WTC11 (cell line): ENCODE measurements around the gene OSMR.

Experiments
- CBFB ChIP-seq: sonication (generic); formaldehyde crosslinking; IDR thresholded peaks from 2 replicates; pipeline ENCODE4 v1.8.1; 2022; ENCODE audit warnings: mild to moderate bottlenecking, low read depth, missing genetic modification reagents
- IRF2 ChIP-seq: sonication (generic); formaldehyde crosslinking; IDR thresholded peaks from 2 replicates; pipeline ENCODE4 v1.8.0; 2022; ENCODE audit warnings: low read depth, missing genetic modification reagents, borderline replicate concordance
- JUN ChIP-seq: sonication (generic); formaldehyde crosslinking; IDR thresholded peaks from 2 replicates; pipeline ENCODE4 v1.8.0; 2023; ENCODE audit warnings: mild to moderate bottlenecking, missing genetic modification reagents
- NR3C1 ChIP-seq: sonication (generic); formaldehyde crosslinking; conservative IDR thresholded peaks from 2 replicates; pipeline ENCODE4 v1.8.1; 2023; ENCODE audit warnings: low read depth, mild to moderate bottlenecking, missing genetic modification reagents
- RELA ChIP-seq: sonication (generic); formaldehyde crosslinking; IDR thresholded peaks from 2 replicates; pipeline ENCODE4 v1.8.1; 2022; ENCODE audit warnings: missing genetic modification reagents, mild to moderate bottlenecking, borderline replicate concordance
- SP1 ChIP-seq: sonication (generic); formaldehyde crosslinking; conservative IDR thresholded peaks from 2 replicates; pipeline ENCODE4 v1.8.1; 2022; ENCODE audit warnings: missing genetic modification reagents
- ZNF416 ChIP-seq: fragments of 250-450 bp; sonication (Bioruptor Pico); IDR thresholded peaks from 2 replicates; pipeline ENCODE4 v1.9.0; 2021; ENCODE audit warnings: mild to moderate bottlenecking, inconsistent platforms
- TF ChIP-seq, protein P1 (sequence below): fragments of 200-600 bp; IDR thresholded peaks from 2 replicates; pipeline ENCODE4 v1.8.0; 2022; ENCODE audit warnings: antibody characterized with exemption

DNA sequence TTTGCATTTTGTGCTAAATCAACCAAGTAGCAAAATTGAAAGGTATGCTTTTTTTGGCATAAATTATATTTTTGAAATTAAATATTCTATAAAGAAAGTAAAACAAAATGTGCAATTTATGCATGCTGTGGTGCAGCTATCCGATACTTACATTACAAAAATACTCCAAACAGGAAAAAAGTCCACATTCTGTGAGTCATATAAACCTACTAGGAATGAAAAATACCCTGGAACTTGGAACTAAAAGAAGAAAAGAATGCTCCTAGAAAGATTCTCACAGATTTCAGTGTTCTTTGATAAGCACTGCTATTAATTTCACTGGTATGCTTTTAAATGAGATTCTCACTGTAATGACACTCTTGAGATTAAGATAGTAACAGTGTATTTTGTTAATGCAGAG lies 92.6 kb downstream of the OSMR start:
- TF ChIP-seq, protein P1, sequence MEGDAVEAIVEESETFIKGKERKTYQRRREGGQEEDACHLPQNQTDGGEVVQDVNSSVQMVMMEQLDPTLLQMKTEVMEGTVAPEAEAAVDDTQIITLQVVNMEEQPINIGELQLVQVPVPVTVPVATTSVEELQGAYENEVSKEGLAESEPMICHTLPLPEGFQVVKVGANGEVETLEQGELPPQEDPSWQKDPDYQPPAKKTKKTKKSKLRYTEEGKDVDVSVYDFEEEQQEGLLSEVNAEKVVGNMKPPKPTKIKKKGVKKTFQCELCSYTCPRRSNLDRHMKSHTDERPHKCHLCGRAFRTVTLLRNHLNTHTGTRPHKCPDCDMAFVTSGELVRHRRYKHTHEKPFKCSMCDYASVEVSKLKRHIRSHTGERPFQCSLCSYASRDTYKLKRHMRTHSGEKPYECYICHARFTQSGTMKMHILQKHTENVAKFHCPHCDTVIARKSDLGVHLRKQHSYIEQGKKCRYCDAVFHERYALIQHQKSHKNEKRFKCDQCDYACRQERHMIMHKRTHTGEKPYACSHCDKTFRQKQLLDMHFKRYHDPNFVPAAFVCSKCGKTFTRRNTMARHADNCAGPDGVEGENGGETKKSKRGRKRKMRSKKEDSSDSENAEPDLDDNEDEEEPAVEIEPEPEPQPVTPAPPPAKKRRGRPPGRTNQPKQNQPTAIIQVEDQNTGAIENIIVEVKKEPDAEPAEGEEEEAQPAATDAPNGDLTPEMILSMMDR: no peak
- TF ChIP-seq IRF2 (CRISPR knock-in tag) (no peak), ZNF416 (CRISPR knock-in tag) (no peak), CBFB (CRISPR knock-in tag) (no peak), NR3C1 (no peak), JUN (CRISPR knock-in tag) (no peak), RELA (CRISPR knock-in tag) (no peak), SP1 (CRISPR knock-in tag) (no peak)
